ENCODE measurements around the gene TBX1. TPM values are rescaled to one million over a fixed set of nuclear protein-coding genes. Genes with fewer than 3 reads are reported as not detected.

The TBX1 gene
- total RNA-seq, 1 donor from 2014 or later, result 12.9 TPM

GRCh38 chr22:19719050-19719482 is 41.5 kb upstream of the TBX1 start:
- H3K4me3 ChIP-seq (ENCODE audit: low read depth, low read length), result no peak overlapping the region
- H3K27me3 ChIP-seq (ENCODE audit: control insufficient read depth, insufficient read depth, low read length), result peaks cover 2% of the 10 kb centered on the region
- H3K36me3 ChIP-seq (ENCODE audit: control insufficient read depth, insufficient read depth, low read length), result no peaks in the 10 kb centered on the region
- no peak for FAIRE-seq
- DNase-seq (ENCODE audit: low read depth), result no peak
- TF ChIP-seq CTCF (IDR thresholded peaks at IDR 0.05; ENCODE audit: insufficient read depth, low read length, severe bottlenecking), result no peak

- Histone ChIP-seq H3K4me3 (ENCODE audit: low read depth, low read length) (no peak overlapping the region), H3K36me3 (ENCODE audit: control insufficient read depth, insufficient read depth, low read length) (no peaks in the 10 kb centered on the region), H3K27me3 (ENCODE audit: control insufficient read depth, insufficient read depth, low read length) (peaks cover 2% of the 10 kb centered on the region)
- TF ChIP-seq CTCF (IDR thresholded peaks at IDR 0.05; ENCODE audit: insufficient read depth, low read length, severe bottlenecking), result no peak
- peak; percentile 55 for FAIRE-seq
- DNase-seq (ENCODE audit: low read depth), result no peak
Observed at GRCh38 chr22:19719488-19720021, 41.0 kb upstream of the TBX1 start.

GRCh38 chr22:19720150-19720827 is 40.3 kb upstream of the TBX1 start:
- DNase-seq (ENCODE audit: low read depth) (no peak), FAIRE-seq (peak; percentile 18)
- Histone ChIP-seq H3K4me3 (ENCODE audit: low read depth, low read length) (no peak overlapping the region), H3K36me3 (ENCODE audit: control insufficient read depth, insufficient read depth, low read length) (no peaks in the 10 kb centered on the region), H3K27me3 (ENCODE audit: control insufficient read depth, insufficient read depth, low read length) (peaks cover 2% of the 10 kb centered on the region)
- TF ChIP-seq CTCF (IDR thresholded peaks at IDR 0.05; ENCODE audit: insufficient read depth, low read length, severe bottlenecking), result no peak

GRCh38 chr22:19720999-19721329 is 39.6 kb upstream of the TBX1 start:
- H3K4me3 ChIP-seq (ENCODE audit: low read depth, low read length), result no peak overlapping the region
- FAIRE-seq, result no peak
- DNase-seq (ENCODE audit: low read depth), result no peak
- TF ChIP-seq CTCF (IDR thresholded peaks at IDR 0.05; ENCODE audit: insufficient read depth, low read length, severe bottlenecking), result no peak
- no peaks in the 10 kb centered on the region for H3K36me3 ChIP-seq (ENCODE audit: control insufficient read depth, insufficient read depth, low read length)
- H3K27me3 ChIP-seq (ENCODE audit: control insufficient read depth, insufficient read depth, low read length), result peaks cover 2% of the 10 kb centered on the region

- Histone ChIP-seq H3K36me3 (ENCODE audit: control insufficient read depth, insufficient read depth, low read length) (no peaks in the 10 kb centered on the region), H3K4me3 (ENCODE audit: low read depth, low read length) (no peak overlapping the region), H3K27me3 (ENCODE audit: control insufficient read depth, insufficient read depth, low read length) (peaks cover 2% of the 10 kb centered on the region)
- TF ChIP-seq CTCF (IDR thresholded peaks at IDR 0.05; ENCODE audit: insufficient read depth, low read length, severe bottlenecking), result no peak
- FAIRE-seq (no peak), DNase-seq (ENCODE audit: low read depth) (no peak)
Observed at GRCh38 chr22:19721330-19722177, 39.0 kb upstream of the TBX1 start.
